Measurements from ENCODE around the gene CSMD2. TPM values are rescaled to one million over a fixed set of nuclear protein-coding genes. Genes with fewer than 3 reads are reported as not detected.

The CSMD2 gene
- polyA plus RNA-seq, 1 experiment = 2.3 TPM

DNA sequence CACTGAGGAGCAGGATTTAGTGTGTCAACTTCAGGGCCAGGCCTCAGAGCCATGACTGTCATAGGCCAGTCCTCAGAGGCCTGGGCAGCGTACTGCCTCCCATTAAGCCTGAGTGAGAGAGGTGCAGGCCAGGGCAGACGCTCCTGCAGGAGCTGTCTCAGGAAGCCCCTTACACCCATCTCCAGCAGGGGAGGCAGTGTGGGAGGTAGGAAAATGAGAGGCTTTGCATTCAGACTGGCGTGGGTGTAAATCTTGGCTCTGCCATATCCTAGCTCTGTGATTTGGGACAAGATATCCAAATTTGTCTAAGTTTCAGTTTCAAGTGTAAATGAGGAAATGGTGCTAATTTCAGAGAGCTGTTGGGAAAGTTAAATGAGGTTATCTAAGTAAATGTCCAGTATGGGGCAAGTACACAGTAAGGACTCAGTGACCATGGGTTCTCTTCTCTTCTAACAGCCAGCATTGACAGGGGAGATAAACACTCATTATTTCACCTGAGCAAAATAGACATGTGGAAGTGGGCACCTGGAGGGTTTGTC, 508.5 kb downstream of the CSMD2 start:
- DNase-seq (ENCODE audit: low read depth, low spot score) = no peak
- POLR2A ChIA-PET = no interaction called here
- Histone ChIP-seq H3K9me3 (ENCODE audit: control insufficient read depth, insufficient read depth, low read length) (no peaks in the 10 kb centered on the region), H3K27me3 (ENCODE audit: control insufficient read depth, insufficient read depth, low read length) (no peaks in the 10 kb centered on the region), H3K4me3 (ENCODE audit: low read depth, low read length) (no peak overlapping the region), H3K27ac (ENCODE audit: low read depth, low read length) (no peak overlapping the region)
- TF ChIP-seq, protein P1, sequence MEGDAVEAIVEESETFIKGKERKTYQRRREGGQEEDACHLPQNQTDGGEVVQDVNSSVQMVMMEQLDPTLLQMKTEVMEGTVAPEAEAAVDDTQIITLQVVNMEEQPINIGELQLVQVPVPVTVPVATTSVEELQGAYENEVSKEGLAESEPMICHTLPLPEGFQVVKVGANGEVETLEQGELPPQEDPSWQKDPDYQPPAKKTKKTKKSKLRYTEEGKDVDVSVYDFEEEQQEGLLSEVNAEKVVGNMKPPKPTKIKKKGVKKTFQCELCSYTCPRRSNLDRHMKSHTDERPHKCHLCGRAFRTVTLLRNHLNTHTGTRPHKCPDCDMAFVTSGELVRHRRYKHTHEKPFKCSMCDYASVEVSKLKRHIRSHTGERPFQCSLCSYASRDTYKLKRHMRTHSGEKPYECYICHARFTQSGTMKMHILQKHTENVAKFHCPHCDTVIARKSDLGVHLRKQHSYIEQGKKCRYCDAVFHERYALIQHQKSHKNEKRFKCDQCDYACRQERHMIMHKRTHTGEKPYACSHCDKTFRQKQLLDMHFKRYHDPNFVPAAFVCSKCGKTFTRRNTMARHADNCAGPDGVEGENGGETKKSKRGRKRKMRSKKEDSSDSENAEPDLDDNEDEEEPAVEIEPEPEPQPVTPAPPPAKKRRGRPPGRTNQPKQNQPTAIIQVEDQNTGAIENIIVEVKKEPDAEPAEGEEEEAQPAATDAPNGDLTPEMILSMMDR (IDR thresholded peaks at IDR 0.05; ENCODE audit: low read depth, low read length) = no peak
- CTCF ChIA-PET = no interaction called here

DNA sequence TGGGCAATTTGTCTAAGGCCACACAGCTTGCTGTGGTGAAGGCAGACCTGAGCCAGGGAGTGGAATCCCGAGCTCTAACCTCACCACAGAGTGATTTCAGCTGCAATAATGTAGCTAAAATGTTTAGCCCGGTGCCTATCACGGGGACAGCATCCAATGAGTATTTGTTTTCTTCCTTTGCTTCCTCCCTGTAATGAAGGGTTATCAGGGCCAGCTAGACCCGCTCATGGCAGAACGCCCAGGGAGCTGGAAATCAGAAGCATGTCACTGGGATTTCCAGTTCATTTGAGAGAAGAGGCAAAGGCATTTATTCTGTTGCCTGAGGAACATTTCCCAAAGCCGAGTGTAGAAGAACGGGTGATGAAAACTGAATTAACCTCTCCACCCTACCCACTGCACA, 509.5 kb downstream of the CSMD2 start:
- no peak overlapping the region for H3K27ac ChIP-seq (ENCODE audit: low read depth, low read length)
- no peak overlapping the region for H3K4me3 ChIP-seq (ENCODE audit: low read depth, low read length)
- POLR2A ChIA-PET = no interaction called here
- TF ChIP-seq, protein P1 (IDR thresholded peaks at IDR 0.05; ENCODE audit: low read depth, low read length) = no peak
- CTCF ChIA-PET = interaction anchor here (1.0 to 1.2 kb wide), 2 partner anchors 222 to 358 kb away, joined by 3 read pairs; no protein-coding TSS in a partner anchor
- no peaks in the 10 kb centered on the region for H3K27me3 ChIP-seq (ENCODE audit: control insufficient read depth, insufficient read depth, low read length)
- no peak for DNase-seq (ENCODE audit: low read depth, low spot score)
- no peaks in the 10 kb centered on the region for H3K9me3 ChIP-seq (ENCODE audit: control insufficient read depth, insufficient read depth, low read length)

DNA sequence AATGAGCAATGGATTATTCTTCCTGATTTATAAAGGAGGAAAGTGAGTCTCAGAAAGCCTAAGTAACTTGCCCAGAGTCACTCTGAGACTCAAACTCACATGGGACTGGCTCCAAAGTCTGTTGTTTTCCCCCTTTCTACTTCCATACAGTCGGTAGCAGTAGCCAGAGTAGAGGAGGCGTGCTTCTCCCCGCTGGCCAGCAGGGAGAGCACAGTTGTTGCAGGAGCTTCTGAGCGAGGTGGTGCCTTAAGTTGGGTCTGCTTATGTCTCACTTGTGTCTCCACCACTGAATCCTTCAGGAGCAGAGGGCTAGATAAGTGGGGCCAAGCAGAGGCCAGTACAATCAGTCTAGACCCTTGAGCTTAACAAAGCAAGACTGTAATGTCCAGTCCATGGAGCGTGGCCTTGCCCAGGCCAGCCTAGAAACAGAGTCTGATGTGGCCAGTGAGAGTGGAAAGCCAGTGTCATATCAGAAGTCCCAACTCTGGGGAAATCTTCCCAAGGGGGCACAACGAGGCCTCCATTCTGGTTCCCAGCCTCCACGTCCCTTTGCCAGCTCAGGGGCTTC, 510.7 kb downstream of the CSMD2 start:
- no peaks in the 10 kb centered on the region for H3K9me3 ChIP-seq (ENCODE audit: control insufficient read depth, insufficient read depth, low read length)
- ChIA-PET POLR2A (no interaction called here), CTCF (interaction anchor here (0.7 to 1.2 kb wide), 7 partner anchors 9 to 1089 kb away, joined by 3 to 4 read pairs (median 3); no protein-coding TSS in a partner anchor)
- TF ChIP-seq, protein P1 (IDR thresholded peaks at IDR 0.05; ENCODE audit: low read depth, low read length) = peak; percentile 73
- no peak for DNase-seq (ENCODE audit: low read depth, low spot score)
- H3K27me3 ChIP-seq (ENCODE audit: control insufficient read depth, insufficient read depth, low read length) = no peaks in the 10 kb centered on the region
- no peak overlapping the region for H3K27ac ChIP-seq (ENCODE audit: low read depth, low read length)
- H3K4me3 ChIP-seq (ENCODE audit: low read depth, low read length) = no peak overlapping the region

DNA sequence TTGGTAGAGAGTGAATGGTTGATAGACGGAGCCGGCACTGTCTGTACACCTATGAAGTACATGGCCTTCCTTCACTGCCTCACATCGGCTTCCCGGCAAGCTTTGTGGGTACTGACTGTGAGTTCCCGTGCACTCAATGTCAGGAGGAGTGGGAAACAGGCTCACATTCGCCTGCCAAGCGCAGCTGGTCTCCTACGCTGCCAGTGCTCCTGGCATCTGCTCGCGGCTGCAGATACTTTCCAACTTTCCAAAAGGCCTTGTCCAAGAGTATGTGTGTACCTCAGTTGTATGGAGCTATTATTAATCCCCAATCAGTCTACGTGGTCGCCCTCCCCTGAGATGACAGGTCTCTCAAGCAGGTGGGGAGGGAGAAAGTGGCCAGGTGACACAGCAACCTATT, 511.8 kb downstream of the CSMD2 start:
- ChIA-PET POLR2A (no interaction called here), CTCF (interaction anchor here (1.1 to 1.6 kb wide), 2 partner anchors 20 to 1090 kb away, joined by 3 to 7 read pairs; no protein-coding TSS in a partner anchor)
- no peak for DNase-seq (ENCODE audit: low read depth, low spot score)

DNA sequence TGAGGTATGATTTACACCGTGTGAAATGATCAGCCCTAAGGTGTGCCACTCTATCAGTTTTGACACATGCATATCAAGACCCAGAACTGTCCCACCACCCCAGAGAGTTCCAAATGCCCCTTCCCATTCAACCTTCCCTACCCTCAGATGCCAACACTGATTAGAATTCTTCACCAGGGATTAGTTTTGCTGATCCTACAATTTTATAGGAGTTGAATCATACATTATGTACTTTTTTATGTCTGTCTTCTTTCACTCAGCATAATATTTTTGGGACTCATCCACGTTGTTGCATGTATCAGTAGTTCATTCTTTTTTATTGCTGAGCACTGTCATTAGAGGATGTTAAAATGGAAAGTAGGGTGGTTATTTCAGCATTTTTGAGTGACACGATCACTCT, 514.3 kb downstream of the CSMD2 start:
- Histone ChIP-seq H3K4me3 (ENCODE audit: low read depth, low read length) (no peak overlapping the region), H3K27ac (ENCODE audit: low read depth, low read length) (no peak overlapping the region), H3K27me3 (ENCODE audit: control insufficient read depth, insufficient read depth, low read length) (no peaks in the 10 kb centered on the region), H3K9me3 (ENCODE audit: control insufficient read depth, insufficient read depth, low read length) (no peaks in the 10 kb centered on the region)
- CTCF ChIA-PET = interaction anchor here (1.4 kb wide), 1 partner anchor 17 kb away, joined by 4 read pairs; no protein-coding TSS in a partner anchor
- DNase-seq (ENCODE audit: low read depth, low spot score) = no peak
- TF ChIP-seq, protein P1 (IDR thresholded peaks at IDR 0.05; ENCODE audit: low read depth, low read length) = no peak
- POLR2A ChIA-PET = no interaction called here

More for the DNA sequence above, 511.8 kb downstream of the CSMD2 start:
- no peaks in the 10 kb centered on the region for H3K27me3 ChIP-seq (ENCODE audit: control insufficient read depth, insufficient read depth, low read length)
- H3K27ac ChIP-seq (ENCODE audit: low read depth, low read length) = no peak overlapping the region
- H3K4me3 ChIP-seq (ENCODE audit: low read depth, low read length) = no peak overlapping the region
- no peaks in the 10 kb centered on the region for H3K9me3 ChIP-seq (ENCODE audit: control insufficient read depth, insufficient read depth, low read length)
- TF ChIP-seq, protein P1 (IDR thresholded peaks at IDR 0.05; ENCODE audit: low read depth, low read length) = no peak
